HG02884 (cell line): ENCODE results near the gene HEXIM2.
"Not testable (repeated sequence)": the region's sequence is repeated elsewhere in the genome, so short reads cannot be mapped to it uniquely, and the experiment has no call there.

ENCODE experiments used
- ATAC-seq: cut with Tn5 transposase; IDR thresholded peaks from one replicate; pipeline ENCODE4 v1.9.1; 2021; ENCODE audit warnings: mild to moderate bottlenecking, moderate library complexity; ENCODE audit not compliant: unreplicated experiment

Gene HEXIM2

GRCh38 chr17:45168991-45169752 lies 7.5 kb downstream of the HEXIM2 start:
- no peak for ATAC-seq

DNA sequence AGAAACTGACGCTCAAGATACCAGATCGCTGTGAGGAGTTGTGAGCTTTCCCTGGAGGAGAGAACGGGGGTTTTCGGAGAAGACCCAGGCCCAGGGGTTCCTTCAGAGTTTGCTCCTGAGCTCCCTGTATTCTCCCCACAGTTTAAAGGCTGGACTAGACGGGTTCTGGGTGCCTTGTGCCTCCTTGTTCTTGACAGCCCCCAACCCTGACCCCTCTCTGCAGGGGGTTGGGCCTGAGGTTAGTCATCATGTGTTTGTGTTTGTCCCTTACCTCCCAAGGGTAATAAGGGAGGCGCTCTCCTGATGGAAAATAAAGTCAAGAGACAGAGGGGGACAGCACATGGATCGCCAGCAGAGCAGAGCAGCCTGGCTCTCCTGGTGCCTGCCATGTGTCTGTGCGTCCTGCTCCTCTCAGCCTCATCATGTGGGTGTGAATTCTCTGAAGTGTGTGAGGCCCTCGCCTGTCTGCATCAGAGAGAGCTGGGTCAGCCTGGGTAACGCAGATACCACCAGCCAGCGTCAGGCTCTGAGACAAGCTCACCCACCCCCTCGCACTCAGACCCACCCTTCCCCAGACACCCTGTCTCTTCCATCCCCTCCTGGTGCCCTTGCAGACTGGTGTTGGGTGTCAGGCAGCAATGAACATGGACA lies 8.7 kb downstream of the HEXIM2 start:
- ATAC-seq = no peak

GRCh38 chr17:45170931-45171337 lies 9.3 kb downstream of the HEXIM2 start:
- no peak for ATAC-seq

DNA sequence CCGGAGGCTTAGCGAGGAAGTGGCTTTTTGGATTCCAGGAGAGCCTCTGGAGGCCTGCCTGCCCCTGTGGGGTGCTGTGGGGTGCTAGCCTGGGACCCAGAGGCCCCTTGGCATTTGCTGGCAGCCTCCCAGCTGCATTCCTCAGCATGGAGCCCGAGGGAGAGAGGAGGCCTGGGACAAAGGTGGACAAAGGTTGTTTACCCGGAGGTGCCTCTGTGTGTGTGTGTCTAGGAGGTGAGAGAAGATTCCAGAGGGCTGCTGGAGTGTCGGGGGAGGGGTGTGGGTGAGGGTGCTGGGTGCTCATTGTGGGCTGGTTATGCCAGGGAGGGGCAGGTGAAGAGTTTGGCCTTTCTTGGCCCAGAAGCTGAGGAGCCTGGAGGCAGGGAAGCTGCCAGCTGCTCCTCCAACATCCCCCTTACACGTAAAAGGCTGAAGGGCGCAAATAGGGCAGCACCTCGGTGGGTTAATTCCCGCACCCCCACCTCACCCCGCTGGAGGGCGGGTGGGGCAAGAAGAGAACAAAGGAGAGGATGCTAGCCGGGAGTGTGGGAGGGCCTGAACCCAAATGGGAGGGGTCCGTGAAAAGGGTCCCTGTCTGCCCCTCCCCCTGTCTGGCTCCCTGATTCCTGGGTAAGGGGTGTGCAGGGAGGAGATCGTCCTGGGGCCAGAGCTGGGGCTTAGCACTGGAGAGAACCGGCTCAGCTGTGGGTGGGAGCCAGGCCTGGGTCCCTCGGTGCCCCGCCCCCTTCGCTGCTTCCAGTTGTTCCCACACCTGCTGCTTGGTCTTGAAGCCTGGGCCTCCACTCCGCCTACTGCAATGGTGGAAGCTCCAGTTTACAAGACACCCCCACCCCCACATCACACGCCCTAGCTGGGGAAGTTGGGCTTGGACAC lies 9.9 kb downstream of the HEXIM2 start:
- ATAC-seq = no peak

- ATAC-seq = no peak
Observed at GRCh38 chr17:45172232-45172540, 10.5 kb downstream of the HEXIM2 start.

DNA sequence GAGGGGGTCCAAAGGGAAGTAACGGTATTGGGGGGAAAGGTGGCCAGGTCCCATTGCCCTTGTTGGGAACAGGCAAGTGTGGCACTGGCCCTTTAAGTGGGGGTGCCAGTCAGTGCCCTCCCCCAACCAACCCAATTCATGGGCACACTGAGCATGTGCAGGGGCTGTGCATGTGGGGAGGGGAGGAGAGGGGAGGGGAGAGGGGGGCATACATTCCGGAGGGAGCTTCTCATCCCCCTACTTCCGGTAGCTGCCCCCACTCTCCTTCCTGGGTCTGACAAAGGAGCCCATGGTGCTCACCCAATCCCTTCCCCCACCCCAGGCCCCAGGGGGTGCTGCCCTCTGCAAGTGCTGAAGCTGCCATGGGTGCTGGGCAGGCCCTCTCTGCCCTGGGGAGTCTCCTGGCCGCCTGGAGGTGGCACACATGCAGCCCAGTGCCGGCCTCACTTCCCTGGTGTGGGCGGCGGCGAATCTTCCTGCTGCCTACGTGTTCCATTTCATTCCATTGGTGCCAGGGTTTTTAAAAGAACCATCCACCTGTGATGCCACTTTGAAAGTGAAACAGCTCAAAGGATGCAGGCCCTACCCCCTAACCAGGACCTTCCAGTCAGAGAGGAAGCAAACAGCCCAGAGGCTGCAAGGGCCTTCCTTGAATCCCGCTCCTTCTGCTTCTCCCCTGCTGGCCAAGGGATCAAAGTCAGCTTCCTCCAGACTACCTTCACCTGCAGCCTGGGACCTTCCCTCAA lies 11.0 kb downstream of the HEXIM2 start:
- ATAC-seq = no peak

- ATAC-seq = no peak
Observed at GRCh38 chr17:45175759-45176115, 14.1 kb downstream of the HEXIM2 start.

DNA sequence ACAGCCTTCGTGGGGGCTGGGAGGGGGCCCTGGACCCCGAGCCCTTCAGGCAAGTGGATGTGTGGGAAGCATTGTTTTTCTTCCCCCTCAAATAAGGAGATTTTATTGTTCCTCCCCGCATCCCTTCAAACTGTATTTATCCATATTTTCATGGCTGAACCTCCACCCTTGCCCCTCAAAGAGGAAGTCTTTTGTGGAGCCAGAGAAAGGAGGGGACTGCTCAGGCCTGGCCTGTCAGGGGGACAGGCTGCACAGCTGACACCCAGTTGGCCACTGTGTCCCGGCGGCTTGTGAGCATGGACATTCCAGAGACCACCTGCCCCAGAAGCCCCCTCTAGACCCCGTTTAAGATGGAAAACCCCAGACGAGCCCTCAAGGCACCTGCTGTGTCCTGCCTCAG lies 15.9 kb downstream of the HEXIM2 start:
- ATAC-seq = no peak

DNA sequence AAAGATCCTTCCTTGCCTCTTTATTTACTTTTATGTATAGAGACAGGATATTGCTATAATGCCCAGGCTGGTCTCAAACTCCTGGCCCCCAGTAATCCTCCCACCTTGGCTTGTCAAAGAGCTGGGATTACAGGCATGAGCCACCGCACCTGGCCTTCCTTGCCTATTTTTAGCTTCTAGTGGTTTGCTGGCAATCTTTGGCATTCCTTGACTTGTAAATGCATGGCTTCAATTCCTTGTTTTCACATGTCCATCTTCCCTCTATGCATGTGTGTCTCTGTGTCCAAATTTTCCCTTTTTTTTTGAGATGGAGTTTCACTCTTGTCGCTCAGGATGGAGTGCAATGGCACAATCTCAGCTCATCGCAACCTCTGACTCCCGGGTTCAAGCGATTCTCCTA lies 22.5 kb downstream of the HEXIM2 start:
- ATAC-seq = no peak

DNA sequence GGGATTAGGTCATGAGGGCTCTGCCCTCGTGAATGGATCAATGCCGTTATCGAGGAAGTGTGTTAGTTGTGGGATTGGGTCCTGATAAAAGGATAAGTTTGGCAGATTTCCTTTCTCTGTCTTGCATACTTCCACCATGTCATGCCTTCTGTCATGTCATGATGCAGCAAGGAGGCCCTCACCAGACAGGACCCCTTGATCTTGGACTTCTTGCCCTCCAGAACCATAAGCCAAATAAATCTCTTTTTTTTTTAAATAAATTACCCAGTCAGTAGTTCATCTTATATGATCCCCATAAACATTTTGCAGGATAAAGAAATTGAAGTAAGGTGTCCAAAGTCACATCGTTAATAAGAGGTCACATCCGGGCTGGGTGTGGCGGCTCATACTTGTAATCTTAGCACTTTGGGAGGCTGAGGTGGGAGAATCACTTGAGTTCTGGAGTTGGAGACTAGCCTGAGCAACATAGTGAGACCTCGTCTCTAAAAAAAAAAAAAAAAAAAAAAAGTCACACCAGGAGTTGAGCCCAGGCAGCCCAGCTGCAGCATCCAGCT lies 25.2 kb downstream of the HEXIM2 start:
- ATAC-seq = no peak

GRCh38 chr17:45189009-45189408 lies 27.3 kb downstream of the HEXIM2 start:
- ATAC-seq = no peak

- no peak for ATAC-seq
Observed at GRCh38 chr17:45190503-45191255, 29.0 kb downstream of the HEXIM2 start.

DNA sequence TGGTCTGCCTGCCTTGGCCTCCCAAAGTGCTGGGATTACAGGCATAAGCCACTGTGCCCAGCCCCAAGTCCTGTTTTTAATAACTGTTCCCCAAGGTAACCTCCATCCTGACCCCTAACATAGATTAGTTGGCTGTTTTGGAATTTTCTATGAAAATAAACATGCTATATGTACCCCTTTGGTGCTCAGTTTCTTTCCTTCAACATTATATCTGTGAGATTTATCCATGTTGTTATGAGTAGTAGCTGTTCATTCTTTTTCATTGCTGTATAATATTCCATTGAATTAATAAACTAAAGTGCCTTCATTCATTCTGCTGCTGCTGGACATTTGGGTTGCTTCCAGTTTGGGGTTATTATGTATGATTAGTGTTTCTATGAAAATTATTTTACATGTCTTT lies 33.7 kb downstream of the HEXIM2 start:
- ATAC-seq = no peak

DNA sequence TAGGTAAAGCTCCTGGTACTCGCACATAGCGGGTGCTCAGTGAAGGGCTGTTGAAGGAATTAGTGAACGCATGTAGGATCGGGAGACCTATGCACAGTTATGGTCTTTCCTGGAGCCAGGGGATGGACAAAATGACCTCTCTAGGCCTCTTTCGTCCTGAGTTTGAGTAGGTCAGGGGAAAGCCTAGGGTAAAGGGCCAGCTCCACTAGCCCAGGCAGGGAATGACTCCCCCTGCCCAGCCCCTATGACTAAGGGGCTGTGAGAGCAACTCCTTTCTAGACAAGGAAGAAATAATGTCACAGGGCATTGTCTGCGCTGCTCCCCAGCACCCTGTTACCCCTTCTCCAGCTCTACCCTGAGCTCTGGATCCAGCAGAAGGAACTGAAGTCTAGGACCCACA lies 35.4 kb downstream of the HEXIM2 start:
- no peak for ATAC-seq

DNA sequence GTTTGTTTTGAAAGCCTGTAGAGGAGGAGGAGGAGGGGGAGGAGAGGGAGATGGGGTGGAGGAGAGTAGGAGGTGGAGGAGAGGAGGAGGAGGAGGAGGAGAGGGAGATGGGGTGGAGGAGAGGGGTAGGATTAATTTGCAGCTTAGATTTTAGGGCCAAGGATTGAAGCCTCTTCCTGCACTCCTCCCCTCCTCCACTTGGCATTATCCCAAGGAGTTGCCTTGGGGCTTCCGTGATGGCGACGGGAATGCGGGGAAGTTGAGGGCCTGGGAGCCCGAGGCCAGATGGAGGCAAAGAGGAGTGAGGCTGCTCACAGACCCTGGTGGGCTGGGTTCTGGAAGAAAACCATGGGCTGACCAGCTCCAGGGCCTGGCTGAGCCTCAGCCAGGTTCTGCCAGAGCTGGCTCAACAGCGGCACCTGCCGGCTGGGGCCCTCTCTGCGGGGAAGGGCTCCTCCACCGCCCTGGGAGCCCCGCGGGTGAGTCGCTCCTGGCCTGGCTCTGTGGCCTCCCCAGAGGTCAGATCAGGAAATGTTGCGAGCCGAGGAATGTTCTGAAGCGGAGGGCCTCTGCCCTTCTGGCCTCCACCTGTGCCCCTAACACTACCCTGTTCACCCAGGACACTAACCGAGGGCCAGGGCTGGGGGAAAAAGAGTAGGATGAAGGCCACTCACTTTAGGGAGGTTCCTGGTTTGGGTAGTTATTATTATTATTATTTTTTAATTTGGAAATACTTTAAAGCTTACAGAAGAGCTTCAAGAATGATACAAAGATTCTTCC lies 36.1 kb downstream of the HEXIM2 start:
- ATAC-seq = no peak

DNA sequence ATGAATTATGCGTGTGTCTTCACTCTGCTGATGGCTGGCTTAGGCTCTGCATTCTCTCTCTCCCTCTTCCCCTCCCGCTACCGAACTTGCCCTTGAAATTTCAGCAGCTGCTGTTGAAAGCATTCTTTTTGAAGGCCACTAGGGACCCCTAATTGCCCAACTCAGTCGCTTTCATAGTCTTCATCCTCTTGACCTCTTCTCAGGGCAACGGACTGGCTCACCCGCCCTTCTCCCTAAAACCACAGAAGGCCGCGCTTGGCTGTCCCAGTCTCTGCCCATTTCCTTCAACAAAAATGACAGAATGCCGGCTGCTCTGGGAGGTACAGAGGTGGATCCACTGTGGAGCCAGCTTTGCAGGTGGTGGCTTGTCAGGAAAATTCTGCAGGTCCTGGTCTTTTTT lies 39.0 kb downstream of the HEXIM2 start:
- no peak for ATAC-seq

GRCh38 chr17:45201457-45201856 lies 39.8 kb downstream of the HEXIM2 start:
- ATAC-seq = no peak

DNA sequence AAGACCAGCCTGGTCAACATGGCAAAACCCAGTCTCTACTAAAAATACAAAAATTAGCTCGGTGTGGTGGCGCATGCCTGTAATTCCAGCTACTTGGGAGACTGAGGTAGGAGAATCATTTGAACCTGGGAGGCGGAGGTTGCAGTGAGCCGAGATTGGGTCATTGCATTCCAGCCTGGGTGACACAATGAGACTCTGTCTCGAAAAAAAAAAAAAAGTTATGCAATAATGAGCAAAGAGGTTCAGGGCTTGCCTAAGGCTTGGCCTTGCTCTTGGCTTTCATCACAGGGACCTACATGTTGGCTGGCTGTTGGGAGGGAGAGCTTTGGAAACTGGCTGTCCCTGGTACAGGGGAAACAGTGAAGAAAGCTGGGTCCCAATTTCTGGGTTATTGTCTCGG lies 40.2 kb downstream of the HEXIM2 start:
- not testable (repeated sequence) for ATAC-seq

- ATAC-seq = no peak
Observed at GRCh38 chr17:45218895-45219661, 57.4 kb downstream of the HEXIM2 start.
